Breast epithelium (tissue), 3 donors: ENCODE measurements around the gene ANK2.

Source experiments
- POLR2A ChIP-seq: fragments of 450-650 bp; IDR thresholded peaks from one replicate; pipeline ENCODE4 v1.6.1; 2016; ENCODE audit warnings: antibody characterized with exemption, mild to moderate bottlenecking, moderate library complexity
- POLR2AphosphoS5 ChIP-seq, 3 donors: sonication (generic); formaldehyde crosslinking; IDR thresholded peaks; one replicate each; pipeline ENCODE4 v1.6.1; 2017; ENCODE audit warnings: antibody characterized with exemption in 3 of 3
- TF ChIP-seq, protein P1 (sequence below), 3 donors: fragments of 450-650 bp; IDR thresholded peaks; one replicate each; pipeline ENCODE4 v1.5.1; 2016 to 2017; ENCODE audit warnings: antibody characterized with exemption in 3 of 3, mild to moderate bottlenecking in 3 of 3, moderate library complexity in 3 of 3

DNA sequence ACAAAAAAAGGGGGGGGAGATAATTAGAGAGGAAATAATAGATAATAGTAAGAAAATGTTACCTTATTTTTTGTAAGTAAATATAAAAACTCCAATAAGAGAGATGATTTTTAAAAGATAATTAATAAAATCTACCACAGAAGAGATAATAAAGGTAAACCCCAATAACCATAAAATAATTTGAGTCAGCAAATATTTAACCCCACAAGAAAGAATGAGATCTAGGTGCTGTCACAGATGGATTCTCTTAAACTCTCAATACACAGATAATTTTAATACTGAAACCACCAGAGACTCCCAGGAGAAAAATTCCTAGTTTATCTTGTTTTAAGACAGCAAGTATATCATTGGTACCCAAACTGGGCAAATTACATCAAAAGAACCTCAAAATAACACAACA is 341.4 kb downstream of the ANK2 start:
- TF ChIP-seq, protein P1, sequence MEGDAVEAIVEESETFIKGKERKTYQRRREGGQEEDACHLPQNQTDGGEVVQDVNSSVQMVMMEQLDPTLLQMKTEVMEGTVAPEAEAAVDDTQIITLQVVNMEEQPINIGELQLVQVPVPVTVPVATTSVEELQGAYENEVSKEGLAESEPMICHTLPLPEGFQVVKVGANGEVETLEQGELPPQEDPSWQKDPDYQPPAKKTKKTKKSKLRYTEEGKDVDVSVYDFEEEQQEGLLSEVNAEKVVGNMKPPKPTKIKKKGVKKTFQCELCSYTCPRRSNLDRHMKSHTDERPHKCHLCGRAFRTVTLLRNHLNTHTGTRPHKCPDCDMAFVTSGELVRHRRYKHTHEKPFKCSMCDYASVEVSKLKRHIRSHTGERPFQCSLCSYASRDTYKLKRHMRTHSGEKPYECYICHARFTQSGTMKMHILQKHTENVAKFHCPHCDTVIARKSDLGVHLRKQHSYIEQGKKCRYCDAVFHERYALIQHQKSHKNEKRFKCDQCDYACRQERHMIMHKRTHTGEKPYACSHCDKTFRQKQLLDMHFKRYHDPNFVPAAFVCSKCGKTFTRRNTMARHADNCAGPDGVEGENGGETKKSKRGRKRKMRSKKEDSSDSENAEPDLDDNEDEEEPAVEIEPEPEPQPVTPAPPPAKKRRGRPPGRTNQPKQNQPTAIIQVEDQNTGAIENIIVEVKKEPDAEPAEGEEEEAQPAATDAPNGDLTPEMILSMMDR (IDR thresholded peaks at IDR 0.05), result no peak
- TF ChIP-seq POLR2AphosphoS5 (IDR thresholded peaks at IDR 0.05), result no peak
- no peak for TF ChIP-seq POLR2A
